PC-3 (cell line): Measurements from ENCODE around the gene MCCC1.
"Not testable (repeated sequence)": the region's sequence is repeated elsewhere in the genome, so short reads cannot be mapped to it uniquely, and the experiment has no call there.

Experiments used
- EZH2 ChIP-seq: fragments of 300-600 bp; sonication (generic); IDR thresholded peaks from one replicate; pipeline ENCODE4 v1.6.1; 2017; ENCODE audit warnings: antibody characterized with exemption, mild to moderate bottlenecking, low read length; ENCODE audit not compliant: unreplicated experiment
- TF ChIP-seq, protein P1 (sequence below): fragments of 300-600 bp; sonication (generic); conservative IDR thresholded peaks from 2 replicates; pipeline ENCODE4 v1.5.1; 2017; ENCODE audit warnings: antibody characterized with exemption, low read depth, mild to moderate bottlenecking, low read length

DNA sequence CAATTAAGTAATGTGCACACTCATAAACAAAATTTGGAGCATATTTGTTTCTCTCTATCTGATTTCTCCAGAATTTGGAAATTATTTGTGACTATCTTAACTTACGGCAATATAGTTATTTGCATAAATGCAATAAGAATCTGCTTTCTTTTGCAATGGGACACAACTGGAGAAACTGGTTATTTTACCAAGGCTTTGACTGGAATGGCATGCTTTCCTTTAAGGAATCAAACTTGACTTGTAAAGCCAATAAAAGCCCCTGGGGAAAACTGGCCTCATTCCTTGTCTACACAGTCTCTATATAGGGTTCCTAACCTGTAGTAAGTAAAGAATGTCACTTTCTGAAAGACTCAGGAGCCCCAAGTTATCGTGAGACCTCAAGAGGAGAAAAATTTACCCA, 32.4 kb downstream of the MCCC1 start:
- TF ChIP-seq, protein P1, sequence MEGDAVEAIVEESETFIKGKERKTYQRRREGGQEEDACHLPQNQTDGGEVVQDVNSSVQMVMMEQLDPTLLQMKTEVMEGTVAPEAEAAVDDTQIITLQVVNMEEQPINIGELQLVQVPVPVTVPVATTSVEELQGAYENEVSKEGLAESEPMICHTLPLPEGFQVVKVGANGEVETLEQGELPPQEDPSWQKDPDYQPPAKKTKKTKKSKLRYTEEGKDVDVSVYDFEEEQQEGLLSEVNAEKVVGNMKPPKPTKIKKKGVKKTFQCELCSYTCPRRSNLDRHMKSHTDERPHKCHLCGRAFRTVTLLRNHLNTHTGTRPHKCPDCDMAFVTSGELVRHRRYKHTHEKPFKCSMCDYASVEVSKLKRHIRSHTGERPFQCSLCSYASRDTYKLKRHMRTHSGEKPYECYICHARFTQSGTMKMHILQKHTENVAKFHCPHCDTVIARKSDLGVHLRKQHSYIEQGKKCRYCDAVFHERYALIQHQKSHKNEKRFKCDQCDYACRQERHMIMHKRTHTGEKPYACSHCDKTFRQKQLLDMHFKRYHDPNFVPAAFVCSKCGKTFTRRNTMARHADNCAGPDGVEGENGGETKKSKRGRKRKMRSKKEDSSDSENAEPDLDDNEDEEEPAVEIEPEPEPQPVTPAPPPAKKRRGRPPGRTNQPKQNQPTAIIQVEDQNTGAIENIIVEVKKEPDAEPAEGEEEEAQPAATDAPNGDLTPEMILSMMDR, result not testable (repeated sequence)
- TF ChIP-seq EZH2, result not testable (repeated sequence)
